GM23338 (cell line): ENCODE results near the gene DCLK1. TPM values are rescaled to one million over a fixed set of nuclear protein-coding genes. Genes with fewer than 3 reads are reported as not detected.

Experiments
- ATAC-seq: fragments of 200-7000 bp; cut with Tn5 transposase; 3 replicates; pipeline ENCODE4 v1.9.1; 2020
- DNase-seq: peaks from one replicate; pipeline ENCODE4 v3.0.0-alpha.2; 2015; ENCODE audit warnings: low spot score
- H2AFZ ChIP-seq: fragments of 200-600 bp; sonication (generic); 2 replicates; pipeline ENCODE4 v1.8.0; 2016; ENCODE audit warnings: antibody characterized with exemption, mild to moderate bottlenecking, moderate library complexity
- H3F3A ChIP-seq: fragments of 200-600 bp; sonication (generic); replicated peaks from 2 replicates; pipeline ENCODE4 v1.8.0; 2017; ENCODE audit warnings: antibody characterized with exemption, mixed run types, low read depth
- H3K27ac ChIP-seq: fragments of 200-600 bp; sonication (generic); 2 replicates; pipeline ENCODE4 v1.6.1; 2016; ENCODE audit warnings: low read depth
- H3K27me3 ChIP-seq: fragments of 200-600 bp; sonication (generic); 2 replicates; pipeline ENCODE4 v1.8.0; 2016; ENCODE audit warnings: mild to moderate bottlenecking, mixed run types, moderate library complexity; ENCODE audit not compliant: insufficient read depth
- H3K36me3 ChIP-seq: fragments of 200-600 bp; sonication (generic); 2 replicates; pipeline ENCODE4 v1.8.0; 2016; ENCODE audit warnings: mild to moderate bottlenecking; ENCODE audit not compliant: insufficient read depth
- H3K4me1 ChIP-seq: fragments of 200-600 bp; sonication (generic); 2 replicates; pipeline ENCODE4 v1.8.0; 2016; ENCODE audit warnings: mild to moderate bottlenecking, moderate library complexity; ENCODE audit not compliant: insufficient read depth
- H3K4me2 ChIP-seq: fragments of 200-600 bp; sonication (generic); 2 replicates; pipeline ENCODE4 v1.7.1; 2017; ENCODE audit warnings: mixed run types
- H3K4me3 ChIP-seq: fragments of 200-600 bp; sonication (generic); 2 replicates; pipeline ENCODE4 v1.6.1; 2016; ENCODE audit warnings: mixed run types
- H3K79me2 ChIP-seq: fragments of 200-600 bp; sonication (generic); replicated peaks from 2 replicates; pipeline ENCODE4 v1.8.0; 2017; ENCODE audit warnings: mild to moderate bottlenecking; ENCODE audit not compliant: insufficient read depth
- H3K9me2 ChIP-seq: fragments of 200-600 bp; sonication (generic); 2 replicates; pipeline ENCODE4 v1.8.0; 2017; ENCODE audit not compliant: insufficient read depth
- H4K20me1 ChIP-seq: fragments of 200-600 bp; sonication (generic); replicated peaks from 2 replicates; pipeline ENCODE4 v1.8.0; 2017; ENCODE audit warnings: mild to moderate bottlenecking; ENCODE audit not compliant: insufficient read depth
- H3K27ac Mint-ChIP-seq: 2 replicates; pipeline ENCODE4 v1.8.0; 2020; ENCODE audit warnings: inconsistent platforms, mild to moderate bottlenecking, moderate library complexity, mixed read lengths
- H3K27me3 Mint-ChIP-seq: 3 replicates; pipeline ENCODE4 v1.8.0; 2022; ENCODE audit warnings: low read depth, mild to moderate bottlenecking, moderate library complexity, mixed read lengths, inconsistent platforms; ENCODE audit not compliant: insufficient read depth, poor library complexity
- H3K36me3 Mint-ChIP-seq: 3 replicates; pipeline ENCODE4 v1.8.0; 2021; ENCODE audit warnings: low read depth, mild to moderate bottlenecking, inconsistent platforms, moderate library complexity, mixed read lengths
- H3K4me1 Mint-ChIP-seq: 3 replicates; pipeline ENCODE4 v1.8.0; 2020; ENCODE audit warnings: mild to moderate bottlenecking, inconsistent platforms, mixed read lengths
- H3K4me3 Mint-ChIP-seq: 3 replicates; pipeline ENCODE4 v1.8.0; 2021; ENCODE audit warnings: moderate library complexity, mild to moderate bottlenecking, inconsistent platforms, mixed read lengths
- H3K9me3 Mint-ChIP-seq: 3 replicates; pipeline ENCODE4 v1.8.0; 2020; ENCODE audit warnings: moderate library complexity, mild to moderate bottlenecking, inconsistent platforms, mixed read lengths
- CREB1 ChIP-seq: fragments of 250-450 bp; sonication (Bioruptor Pico); IDR thresholded peaks from 2 replicates; pipeline ENCODE4 v1.5.0; 2020; ENCODE audit warnings: low read depth, mild to moderate bottlenecking, moderate library complexity
- CTCF ChIP-seq, 2 experiments: fragments of 200-600 bp in 1 of 2; sonication (generic) in 1 of 2; conservative IDR thresholded peaks; 2 replicates each; pipeline versions ENCODE4 v1.5.1 to v1.6.1; 2016 to 2017; ENCODE audit warnings: antibody characterized with exemption in 2 of 2, low read depth in 2 of 2, mild to moderate bottlenecking in 2 of 2, moderate library complexity in 1 of 2
- EZH2 ChIP-seq: fragments of 200-600 bp; sonication (generic); IDR thresholded peaks from one replicate; pipeline ENCODE4 v1.8.0; 2017; ENCODE audit warnings: antibody characterized with exemption, mild to moderate bottlenecking, low read depth; ENCODE audit not compliant: unreplicated experiment
- EZH2phosphoT487 ChIP-seq: fragments of 200-600 bp; sonication (generic); IDR thresholded peaks from one replicate; pipeline ENCODE4 v1.8.1; 2018; ENCODE audit warnings: antibody characterized with exemption; ENCODE audit not compliant: unreplicated experiment
- JUNB ChIP-seq: IDR thresholded peaks from one replicate; pipeline ENCODE4 v1.6.1; 2016; ENCODE audit warnings: antibody characterized with exemption; ENCODE audit not compliant: unreplicated experiment
- NANOG ChIP-seq: IDR thresholded peaks from 2 replicates; pipeline ENCODE4 v1.6.1; 2016; ENCODE audit warnings: antibody characterized with exemption, borderline replicate concordance
- POLR2AphosphoS5 ChIP-seq: IDR thresholded peaks from 2 replicates; pipeline ENCODE4 v1.6.1; 2016; ENCODE audit warnings: antibody characterized with exemption, low read depth
- REST ChIP-seq: IDR thresholded peaks from one replicate; pipeline ENCODE4 v1.6.1; 2018; ENCODE audit warnings: antibody characterized with exemption; ENCODE audit not compliant: unreplicated experiment
- ZNF114 ChIP-seq: fragments of 250-450 bp; sonication (Bioruptor Pico); IDR thresholded peaks from 2 replicates; pipeline ENCODE4 v1.5.0; 2020; ENCODE audit warnings: mild to moderate bottlenecking, moderate library complexity
- ZNF331 ChIP-seq: fragments of 250-450 bp; sonication (Bioruptor Pico); IDR thresholded peaks from 2 replicates; pipeline ENCODE4 v1.5.0; 2020; ENCODE audit warnings: low read depth, mild to moderate bottlenecking, moderate library complexity
- polyA plus RNA-seq: library from polyadenylated mRNA; unstranded; fragments of >200 nt; fragmentation: Nextera tagmentation; extraction: Ambion mirVana; gene quantifications from 2 replicates; pipeline ENCODE4 v1.2.1, GENCODE V29; 2016
- total RNA-seq: library from RNA; depleted of rRNA; stranded (reverse); fragments of >200 nt; shearing (Covaris generic); gene quantifications from 2 replicates; pipeline ENCODE4 v1.2.3, GENCODE V29; 2014

The DCLK1 gene
- total and polyA plus RNA-seq, 2 experiments from 2014 or later = 13.1 to 57.7 TPM

- TF ChIP-seq CREB1 (CRISPR knock-in tag) (no peak), CTCF (conservative IDR thresholded peaks at IDR 0.05; ENCODE audit: low read depth in 2 of 2) (no peak), ZNF114 (CRISPR knock-in tag) (no peak), NANOG (no peak), JUNB (no peak), REST (no peak), EZH2 (no peak), POLR2AphosphoS5 (no peak)
These were observed 242.7 kb downstream of the DCLK1 start (continued) for GRCh38 chr13:35888457-35888883.

GRCh38 chr13:35887115-35887666 is 244.0 kb downstream of the DCLK1 start:
- Histone ChIP-seq H3F3A (no peaks in the 10 kb centered on the region), H3K27ac (no peak overlapping the region; the same call in 1 of the 2 replicates), H3K36me3 (no peaks in the 10 kb centered on the region), H3K4me2 (no peak overlapping the region), H4K20me1 (no peaks in the 10 kb centered on the region), H3K79me2 (no peaks in the 10 kb centered on the region), H3K4me3 (no peak overlapping the region), H3K4me1 (peaks cover 18% of the 10 kb centered on the region; the same call in 1 of the 2 replicates), H3K9me2 (peaks cover 16% of the 10 kb centered on the region), H3K27me3 (no peaks in the 10 kb centered on the region), H2AFZ (no peak overlapping the region)
- H3K27me3 Mint-ChIP-seq = no peaks in the 10 kb centered on the region
- H3K27ac Mint-ChIP-seq = no peak overlapping the region
- peaks cover 17% of the 10 kb centered on the region for H3K4me1 Mint-ChIP-seq
- TF ChIP-seq EZH2phosphoT487 = no peak
- no peak for TF ChIP-seq ZNF331 (CRISPR knock-in tag)
- TF ChIP-seq CTCF (conservative IDR thresholded peaks at IDR 0.05; ENCODE audit: low read depth in 2 of 2) = no peak
- no peaks in the 10 kb centered on the region for H3K36me3 Mint-ChIP-seq
- DNase-seq = no peak
- no peaks in the 10 kb centered on the region for H3K9me3 Mint-ChIP-seq
- no peak for ATAC-seq
- H3K4me3 Mint-ChIP-seq = no peak overlapping the region
